ENCODE measurements around the gene TBCE.
"Not testable (repeated sequence)": the region's sequence is repeated elsewhere in the genome, so short reads cannot be mapped to it uniquely, and the experiment has no call there.

Gene TBCE

GRCh38 chr1:235385633-235386032 lies 18.4 kb downstream of the TBCE start:
- not testable (repeated sequence) for H3K27me3 ChIP-seq (ENCODE audit: low read length); H4K20me1 ChIP-seq (ENCODE audit: low read depth, low read length); H3K4me3 ChIP-seq (ENCODE audit: insufficient read depth, low read length, poor library complexity, severe bottlenecking); H2AFZ ChIP-seq (ENCODE audit: low read depth, low read length, severe bottlenecking); H3K4me2 ChIP-seq (ENCODE audit: low read depth, low read length, poor library complexity, severe bottlenecking); H3K79me2 ChIP-seq (ENCODE audit: insufficient read depth, low read length); H3K27ac ChIP-seq (ENCODE audit: low read depth, low read length); H3K9me3 ChIP-seq (ENCODE audit: insufficient read depth, low read length); H3K9me2 ChIP-seq (replicated peaks; ENCODE audit: insufficient read depth, low read length); H3K9ac ChIP-seq (ENCODE audit: low read length); H3K36me3 ChIP-seq (ENCODE audit: low read length); H3F3A ChIP-seq (ENCODE audit: insufficient read depth)

- no peak overlapping the region for H3K9ac ChIP-seq (ENCODE audit: low read length)
- no peaks in the 10 kb centered on the region for H3K9me2 ChIP-seq (replicated peaks; ENCODE audit: insufficient read depth, low read length)
- H3K27ac ChIP-seq (ENCODE audit: low read depth, low read length): no peak overlapping the region
- H3K27me3 ChIP-seq (ENCODE audit: low read length): no peaks in the 10 kb centered on the region
- no peaks in the 10 kb centered on the region for H3K36me3 ChIP-seq (ENCODE audit: low read length)
- H3K4me3 ChIP-seq (ENCODE audit: insufficient read depth, low read length, poor library complexity, severe bottlenecking): no peak overlapping the region
- H3F3A ChIP-seq (ENCODE audit: insufficient read depth): no peaks in the 10 kb centered on the region
- H3K9me3 ChIP-seq (ENCODE audit: insufficient read depth, low read length): no peaks in the 10 kb centered on the region
- H4K20me1 ChIP-seq (ENCODE audit: low read depth, low read length): no peaks in the 10 kb centered on the region
- no peak overlapping the region for H2AFZ ChIP-seq (ENCODE audit: low read depth, low read length, severe bottlenecking)
- no peak overlapping the region for H3K4me2 ChIP-seq (ENCODE audit: low read depth, low read length, poor library complexity, severe bottlenecking)
- TF ChIP-seq CTCF (IDR thresholded peaks at IDR 0.05; ENCODE audit: insufficient read depth, low read length, poor library complexity, severe bottlenecking): no peak
- no peak for TF ChIP-seq EZH2phosphoT487 (conservative IDR thresholded peaks at IDR 0.05; ENCODE audit: low read length)
- H3K79me2 ChIP-seq (ENCODE audit: insufficient read depth, low read length): peaks cover 22% of the 10 kb centered on the region
Measured at GRCh38 chr1:235391874-235392273, 24.6 kb downstream of the TBCE start.

GRCh38 chr1:235397733-235398132 lies 30.5 kb downstream of the TBCE start:
- Histone ChIP-seq H3K9me2 (replicated peaks; ENCODE audit: insufficient read depth, low read length) (no peaks in the 10 kb centered on the region), H3K27me3 (ENCODE audit: low read length) (no peaks in the 10 kb centered on the region), H3K79me2 (ENCODE audit: insufficient read depth, low read length) (peaks cover 43% of the 10 kb centered on the region), H3K36me3 (ENCODE audit: low read length) (no peaks in the 10 kb centered on the region), H3F3A (ENCODE audit: insufficient read depth) (no peaks in the 10 kb centered on the region), H3K27ac (ENCODE audit: low read depth, low read length) (no peak overlapping the region), H4K20me1 (ENCODE audit: low read depth, low read length) (no peaks in the 10 kb centered on the region), H3K9ac (ENCODE audit: low read length) (no peak overlapping the region), H3K4me3 (ENCODE audit: insufficient read depth, low read length, poor library complexity, severe bottlenecking) (no peak overlapping the region), H3K9me3 (ENCODE audit: insufficient read depth, low read length) (no peaks in the 10 kb centered on the region), H3K4me2 (ENCODE audit: low read depth, low read length, poor library complexity, severe bottlenecking) (no peak overlapping the region), H2AFZ (ENCODE audit: low read depth, low read length, severe bottlenecking) (no peak overlapping the region)
- TF ChIP-seq EZH2phosphoT487 (conservative IDR thresholded peaks at IDR 0.05; ENCODE audit: low read length) (no peak), CTCF (IDR thresholded peaks at IDR 0.05; ENCODE audit: insufficient read depth, low read length, poor library complexity, severe bottlenecking) (no peak)

GRCh38 chr1:235399661-235400060 lies 32.4 kb downstream of the TBCE start:
- peaks cover 43% of the 10 kb centered on the region for H3K79me2 ChIP-seq (ENCODE audit: insufficient read depth, low read length)
- no peak overlapping the region for H3K4me2 ChIP-seq (ENCODE audit: low read depth, low read length, poor library complexity, severe bottlenecking)
- no peak overlapping the region for H3K27ac ChIP-seq (ENCODE audit: low read depth, low read length)
- no peaks in the 10 kb centered on the region for H3K9me3 ChIP-seq (ENCODE audit: insufficient read depth, low read length)
- H2AFZ ChIP-seq (ENCODE audit: low read depth, low read length, severe bottlenecking): no peak overlapping the region
- no peak overlapping the region for H3K4me3 ChIP-seq (ENCODE audit: insufficient read depth, low read length, poor library complexity, severe bottlenecking)
- H4K20me1 ChIP-seq (ENCODE audit: low read depth, low read length): no peaks in the 10 kb centered on the region
- no peak overlapping the region for H3K9ac ChIP-seq (ENCODE audit: low read length)
- no peaks in the 10 kb centered on the region for H3F3A ChIP-seq (ENCODE audit: insufficient read depth)
- H3K27me3 ChIP-seq (ENCODE audit: low read length): no peaks in the 10 kb centered on the region
- H3K36me3 ChIP-seq (ENCODE audit: low read length): no peaks in the 10 kb centered on the region
- H3K9me2 ChIP-seq (replicated peaks; ENCODE audit: insufficient read depth, low read length): no peaks in the 10 kb centered on the region
- no peak for TF ChIP-seq EZH2phosphoT487 (conservative IDR thresholded peaks at IDR 0.05; ENCODE audit: low read length)
- no peak for TF ChIP-seq CTCF (IDR thresholded peaks at IDR 0.05; ENCODE audit: insufficient read depth, low read length, poor library complexity, severe bottlenecking)
